ENCODE measurements around the gene NAGK. TPM values are rescaled to one million over a fixed set of nuclear protein-coding genes. Genes with fewer than 3 reads are reported as not detected.

Gene NAGK
- total RNA-seq, 1 donor from 2014 or later: 166 TPM

GRCh38 chr2:71126957-71127356 lies 58.5 kb downstream of the NAGK start:
- no peak for DNase-seq (ENCODE audit: low spot score)
- Mint-ChIP-seq H3K36me3 (ENCODE audit: low read depth) (peaks cover 7% of the 10 kb centered on the region), H3K4me3 (ENCODE audit: unreplicated experiment) (no peak overlapping the region), H3K27ac (ENCODE audit: unreplicated experiment) (no peak overlapping the region), H3K9me3 (ENCODE audit: low read depth) (no peaks in the 10 kb centered on the region), H3K4me1 (ENCODE audit: low read depth) (peaks cover 25% of the 10 kb centered on the region), H3K27me3 (ENCODE audit: low read depth) (no peaks in the 10 kb centered on the region)
- no peak for TF ChIP-seq CTCF (IDR thresholded peaks at IDR 0.05)

Other genes with a start within 250 kb of the NAGK start
- not detected in 3 replicates for gene CLEC4F, start 248.0 kb upstream of the NAGK start, total RNA-seq
- not detected in 3 replicates for gene CD207, start 232.8 kb upstream of the NAGK start, total RNA-seq
- gene VAX2, start 168.1 kb upstream of the NAGK start, total RNA-seq: 4.5 to 5.1 TPM (median 5.0 TPM) in 3 replicates
- gene ATP6V1B1, start 132.7 kb upstream of the NAGK start, total RNA-seq: 3.7 to 5.0 TPM (median 3.9 TPM) in 3 replicates
- gene ANKRD53, start 90.0 kb upstream of the NAGK start, total RNA-seq: 0.85 to 2.2 TPM (median 1.8 TPM) in 3 replicates
- 54.1 to 57.3 TPM (median 56.8 TPM) in 3 replicates for gene TEX261, start 73.8 kb upstream of the NAGK start, total RNA-seq
- gene MCEE, start 61.6 kb downstream of the NAGK start, total RNA-seq: 21.1 to 26.5 TPM (median 22.6 TPM) in 3 replicates
- 28.6 to 45.5 TPM (median 36.2 TPM) in 3 replicates for gene MPHOSPH10, start 62.0 kb downstream of the NAGK start, total RNA-seq
- 0.67 to 0.73 TPM (median 0.70 TPM) in 3 replicates for gene PAIP2B, start 158.5 kb downstream of the NAGK start, total RNA-seq

Data from chondrocyte (in vitro differentiated cells).